Uterus (tissue), 4 donors: ENCODE results near the gene GCLM. TPM values are rescaled to one million over a fixed set of nuclear protein-coding genes. Genes with fewer than 3 reads are reported as not detected.
A peak's percentile ranks its signal among the peaks of the same experiment; 100 is the strongest.

Experiments
- DNase-seq, 2 donors: peaks; one replicate each; pipeline ENCODE4 v3.0.0-alpha.2; 2019 to 2020
- H3K27ac ChIP-seq, 2 donors: fragments of 200-600 bp; sonication (generic); 1 replicate in 1 of 2; 2 replicates in 1 of 2; pipeline ENCODE4 v1.5.1; 2016 to 2018
- H3K27me3 ChIP-seq, 2 donors: fragments of 200-600 bp; sonication (generic); one replicate each; pipeline ENCODE4 v1.5.1; 2018 to 2019; ENCODE audit warnings: control low read depth in 1 of 2
- H3K36me3 ChIP-seq, 2 donors: fragments of 200-600 bp; sonication (generic); one replicate each; pipeline ENCODE4 v1.5.1; 2019; ENCODE audit warnings: control low read depth in 1 of 2
- H3K4me1 ChIP-seq, 2 donors: fragments of 200-600 bp; sonication (generic); one replicate each; pipeline ENCODE4 v1.5.1; 2018 to 2019; ENCODE audit warnings: control low read depth in 1 of 2
- H3K4me3 ChIP-seq, 2 donors: fragments of 200-600 bp; sonication (generic); 1 replicate in 1 of 2; 2 replicates in 1 of 2; pipeline ENCODE4 v1.5.1; 2018 to 2019; ENCODE audit warnings: mild to moderate bottlenecking in 1 of 2
- H3K9me3 ChIP-seq, 2 donors: fragments of 200-600 bp; sonication (generic); one replicate each; pipeline ENCODE4 v1.5.1; 2019; ENCODE audit warnings: control low read depth in 1 of 2
- CTCF ChIP-seq, 4 experiments: fragments of 200-600 bp in 2 of 4; fragments of 450-650 bp in 2 of 4; sonication (generic) in 2 of 4; IDR thresholded peaks; one replicate each; pipeline ENCODE4 v1.5.1; 2016 to 2019; ENCODE audit warnings: antibody characterized with exemption in 4 of 4, mild to moderate bottlenecking in 2 of 4, moderate library complexity in 1 of 4
- POLR2A ChIP-seq, 2 donors: fragments of 450-650 bp; IDR thresholded peaks; one replicate each; pipeline ENCODE4 v1.6.1; 2016; ENCODE audit warnings: antibody characterized with exemption in 2 of 2, mild to moderate bottlenecking in 1 of 2, moderate library complexity in 1 of 2
- intact Hi-C: fragments of 100-400 bp; cut with DNase I; formaldehyde crosslinking; loops from one replicate; pipeline ENCODE4 v1.15.1; 2023; ENCODE audit warnings: low total_unique reads
- total RNA-seq, 4 donors: library from RNA; depleted of rRNA in 3 of 4; stranded (reverse); fragments of >200 nt in 3 of 4; gene quantifications; one replicate each; pipeline versions ENCODE4 v1.1.0 to v1.2.4, GENCODE V29; 2014 to 2023
- donor health status: DM: yes; HTN: yes; CAD: no.

The GCLM gene
- total RNA-seq, 4 donors from 2014 or later = 0.26 to 13.1 (median 9.2) TPM

DNA sequence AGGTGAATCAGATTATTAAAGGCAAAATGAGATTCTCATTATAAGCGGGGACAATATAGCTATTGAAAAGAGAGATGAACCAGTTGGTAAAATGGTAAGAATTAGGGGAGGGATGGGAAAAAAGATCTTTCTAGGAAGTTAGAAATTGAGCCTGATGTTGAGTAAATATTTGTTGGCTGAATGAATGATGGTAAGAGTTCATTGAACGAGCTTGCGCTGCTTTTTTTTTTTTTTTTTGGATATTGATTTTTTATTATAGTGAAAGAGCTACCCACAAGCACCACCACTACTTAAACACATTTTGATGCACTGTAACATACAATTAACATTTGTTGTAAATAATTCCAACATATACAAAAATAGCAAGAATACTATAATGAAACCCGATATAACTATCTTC, 1.1 kb upstream of the GCLM start:
- no peaks in the 10 kb centered on the region for H3K36me3 ChIP-seq
- intact Hi-C loops = no loop called here
- no peak overlapping the region for H3K4me3 ChIP-seq
- H3K27ac ChIP-seq = peak overlapping the region in 1 of 2 donors; percentile 91
- TF ChIP-seq CTCF (IDR thresholded peaks at IDR 0.05) (no peak), POLR2A (IDR thresholded peaks at IDR 0.05) (no peak)
- no peaks in the 10 kb centered on the region for H3K9me3 ChIP-seq
- DNase-seq = no peak
- no peaks in the 10 kb centered on the region for H3K27me3 ChIP-seq
- H3K4me1 ChIP-seq = peaks cover 0 to 10% of the 10 kb centered on the region in 2 donors

- intact Hi-C loops = no loop called here
- peak; percentile 15 to 25 for DNase-seq
- TF ChIP-seq POLR2A (IDR thresholded peaks at IDR 0.05) (no peak), CTCF (IDR thresholded peaks at IDR 0.05) (no peak)
Observed at GRCh38 chr1:93908394-93909145, 660 bp downstream of the GCLM start.

GRCh38 chr1:93907718-93908117, 1.5 kb downstream of the GCLM start:
- no peak overlapping the region for H3K4me3 ChIP-seq
- no peak for DNase-seq
- TF ChIP-seq CTCF (IDR thresholded peaks at IDR 0.05) (no peak), POLR2A (IDR thresholded peaks at IDR 0.05) (no peak)

More at GRCh38 chr1:93908394-93909145, 660 bp downstream of the GCLM start:
- peak overlapping the region; percentile 83 to 91 for H3K27ac ChIP-seq
- H3K27me3 ChIP-seq = no peaks in the 10 kb centered on the region
- no peaks in the 10 kb centered on the region for H3K9me3 ChIP-seq
- peaks cover 0 to 10% of the 10 kb centered on the region in 2 donors for H3K4me1 ChIP-seq
- H3K4me3 ChIP-seq = peak overlapping the region; percentile 42 to 62
- H3K36me3 ChIP-seq = no peaks in the 10 kb centered on the region

DNA sequence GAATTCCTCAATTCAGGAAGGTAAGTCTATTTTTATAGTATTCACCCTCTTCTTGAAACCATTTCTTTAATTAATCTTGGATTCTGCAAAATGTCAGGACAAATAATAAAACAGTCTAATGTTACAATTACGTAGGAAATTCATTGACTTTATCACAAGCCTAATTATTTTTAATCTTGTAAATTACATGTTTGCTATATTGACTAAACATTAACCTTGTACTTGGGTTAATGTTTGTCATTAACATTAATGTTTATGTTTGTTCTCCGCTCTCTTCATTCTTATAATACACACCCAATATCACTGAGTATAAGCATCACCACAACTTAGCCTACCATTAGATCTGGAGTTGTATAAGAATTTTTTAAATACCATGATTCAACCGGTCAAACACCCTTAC, 2.8 kb downstream of the GCLM start:
- H3K4me3 ChIP-seq = no peak overlapping the region
- no peaks in the 10 kb centered on the region for H3K27me3 ChIP-seq
- no peak for TF ChIP-seq CTCF (IDR thresholded peaks at IDR 0.05)
- no peak for TF ChIP-seq POLR2A (IDR thresholded peaks at IDR 0.05)
- peaks cover 0 to 10% of the 10 kb centered on the region in 2 donors for H3K4me1 ChIP-seq
- no peak for DNase-seq
- H3K36me3 ChIP-seq = no peaks in the 10 kb centered on the region
- intact Hi-C loops = no loop called here
- no peak overlapping the region for H3K27ac ChIP-seq
- H3K9me3 ChIP-seq = no peaks in the 10 kb centered on the region

More at GRCh38 chr1:93907718-93908117, 1.5 kb downstream of the GCLM start:
- no peaks in the 10 kb centered on the region for H3K27me3 ChIP-seq
- no peaks in the 10 kb centered on the region for H3K36me3 ChIP-seq
- no peak overlapping the region for H3K27ac ChIP-seq
- intact Hi-C loops = no loop called here
- H3K9me3 ChIP-seq = no peaks in the 10 kb centered on the region
- H3K4me1 ChIP-seq = peaks cover 0 to 10% of the 10 kb centered on the region in 2 donors

DNA sequence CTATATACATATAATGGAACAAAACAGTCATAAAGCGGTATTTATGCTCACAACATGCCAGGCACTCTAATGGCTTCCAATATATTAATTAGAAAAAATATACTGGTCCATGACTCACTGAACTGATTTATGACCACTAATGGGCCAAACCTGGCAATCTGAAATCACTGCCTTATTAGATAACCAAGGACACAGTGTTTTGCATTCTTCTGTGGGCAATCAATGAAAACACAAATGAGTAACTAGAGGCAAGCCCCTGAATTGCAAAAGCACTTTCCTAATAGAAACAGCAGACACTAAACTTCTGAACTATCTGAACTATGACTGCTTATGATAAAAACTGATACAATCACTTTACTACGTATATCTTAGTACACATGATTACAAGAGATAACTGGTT, 3.5 kb downstream of the GCLM start:
- Histone ChIP-seq H3K36me3 (no peaks in the 10 kb centered on the region), H3K4me1 (peaks cover 0 to 10% of the 10 kb centered on the region in 2 donors), H3K4me3 (no peak overlapping the region), H3K9me3 (no peaks in the 10 kb centered on the region), H3K27me3 (no peaks in the 10 kb centered on the region), H3K27ac (no peak overlapping the region)
- intact Hi-C loops = no loop called here
- DNase-seq = no peak
- TF ChIP-seq POLR2A (IDR thresholded peaks at IDR 0.05) (no peak), CTCF (IDR thresholded peaks at IDR 0.05) (no peak)
